Esophagus squamous epithelium (tissue), 4 donors: ENCODE results near the gene CAPNS2.

Source experiments
- CTCF ChIP-seq, 6 experiments: fragments of 450-650 bp in 4 of 6; fragments of 200-600 bp in 2 of 6; sonication (generic) in 2 of 6; IDR thresholded peaks; one replicate each; pipeline ENCODE4 v1.5.1; 2016 to 2019; ENCODE audit warnings: antibody characterized with exemption in 6 of 6, mild to moderate bottlenecking in 4 of 6, moderate library complexity in 4 of 6
- POLR2A ChIP-seq, 4 donors: fragments of 450-650 bp; IDR thresholded peaks; one replicate each; pipeline ENCODE4 v1.6.1; 2017; ENCODE audit warnings: antibody characterized with exemption in 4 of 4, mild to moderate bottlenecking in 4 of 4, moderate library complexity in 3 of 4

GRCh38 chr16:55543472-55543871 is 23.0 kb upstream of the CAPNS2 start:
- TF ChIP-seq CTCF (IDR thresholded peaks at IDR 0.05) (peak in 5 of 6 experiments; percentile 8 to 45 (median 18)), POLR2A (IDR thresholded peaks at IDR 0.05) (no peak)
